Activated naive CD4-positive, alpha-beta T cell treated with anti-CD3 and anti-CD28 coated beads, Interleukin-2, amount 10 ng/mL, durations not matched to agents 7 days and 5 days (primary cell): ENCODE data around the gene ZNF81.
"Not testable (repeated sequence)": the region's sequence is repeated elsewhere in the genome, so short reads cannot be mapped to it uniquely, and the experiment has no call there.

Source experiments
- CTCF ChIA-PET: fragments of 350-600 bp; sonication (Branson Sonifier 250); formaldehyde crosslinking; loops from one replicate; lab custom pipeline; 2021; ENCODE audit warnings: antibody characterized with exemption; lab: Charles Lee
- DNase-seq: peaks from one replicate; pipeline ENCODE4 v3.0.0-alpha.2; 2020
- H3K27ac Mint-ChIP-seq: one replicate; pipeline ENCODE4 v1.8.0; 2021; ENCODE audit warnings: mild to moderate bottlenecking, moderate library complexity, mixed read lengths
- H3K27me3 Mint-ChIP-seq: one replicate; pipeline ENCODE4 v1.8.0; 2021; ENCODE audit warnings: mild to moderate bottlenecking, mixed read lengths
- H3K36me3 Mint-ChIP-seq: one replicate; pipeline ENCODE4 v1.8.0; 2021; ENCODE audit warnings: mixed read lengths
- H3K4me1 Mint-ChIP-seq: one replicate; pipeline ENCODE4 v1.8.0; 2021; ENCODE audit warnings: mixed read lengths
- H3K4me3 Mint-ChIP-seq: one replicate; pipeline ENCODE4 v1.8.0; 2021; ENCODE audit warnings: mild to moderate bottlenecking, moderate library complexity, mixed read lengths
- H3K9me3 Mint-ChIP-seq: one replicate; pipeline ENCODE4 v1.8.0; 2021; ENCODE audit warnings: mixed read lengths

Gene ZNF81

GRCh38 chrX:47836164-47837072 is at the start of gene ZNF81:
Gene ZNF81 (plus strand): TSS chrX:47836902. CDS start chrX:47846268, 9,366 bp downstream.
- DNase-seq, result peak; percentile 94
- peaks cover 4% of the 10 kb centered on the region for H3K27me3 Mint-ChIP-seq
- H3K4me1 Mint-ChIP-seq, result peaks cover 26% of the 10 kb centered on the region
- peak within 1 kb of the TSS; percentile 93 for H3K27ac Mint-ChIP-seq
- H3K9me3 Mint-ChIP-seq, result no peaks in the 10 kb centered on the region
- H3K4me3 Mint-ChIP-seq, result peak within 1 kb of the TSS; percentile 96
- CTCF ChIA-PET, result interaction anchor here (0.8 to 1.7 kb wide), 3 partner anchors 123 to 191 kb away, joined by 4 to 5 read pairs (median 4); no protein-coding TSS in a partner anchor
- H3K36me3 Mint-ChIP-seq, result peaks cover 6% of the 10 kb centered on the region

- H3K4me1 Mint-ChIP-seq, result no peaks in the 10 kb centered on the region
- CTCF ChIA-PET, result no interaction called here
- H3K4me3 Mint-ChIP-seq, result no peak overlapping the region
- H3K27me3 Mint-ChIP-seq, result no peaks in the 10 kb centered on the region
- no peaks in the 10 kb centered on the region for H3K9me3 Mint-ChIP-seq
- no peak for DNase-seq
- no peak overlapping the region for H3K27ac Mint-ChIP-seq
- no peaks in the 10 kb centered on the region for H3K36me3 Mint-ChIP-seq
Measured at GRCh38 chrX:47796433-47796906, 40.2 kb upstream of the ZNF81 start.

- no peak for DNase-seq
- Mint-ChIP-seq H3K4me1 (no peaks in the 10 kb centered on the region), H3K27ac (no peak overlapping the region), H3K4me3 (no peak overlapping the region), H3K9me3 (no peaks in the 10 kb centered on the region), H3K36me3 (no peaks in the 10 kb centered on the region), H3K27me3 (no peaks in the 10 kb centered on the region)
- CTCF ChIA-PET, result no interaction called here
Measured at GRCh38 chrX:47797084-47797483, 39.6 kb upstream of the ZNF81 start.

- H3K27ac Mint-ChIP-seq, result no peak overlapping the region
- no peaks in the 10 kb centered on the region for H3K4me1 Mint-ChIP-seq
- no peaks in the 10 kb centered on the region for H3K27me3 Mint-ChIP-seq
- H3K4me3 Mint-ChIP-seq, result no peak overlapping the region
- no peaks in the 10 kb centered on the region for H3K36me3 Mint-ChIP-seq
- CTCF ChIA-PET, result no interaction called here
- H3K9me3 Mint-ChIP-seq, result no peaks in the 10 kb centered on the region
- DNase-seq, result no peak
Measured at GRCh38 chrX:47798861-47799260, 37.8 kb upstream of the ZNF81 start.

- Mint-ChIP-seq H3K27ac (no peak overlapping the region), H3K9me3 (no peaks in the 10 kb centered on the region)
- CTCF ChIA-PET, result no interaction called here
Measured at GRCh38 chrX:47802589-47802988, 34.1 kb upstream of the ZNF81 start.

GRCh38 chrX:47803103-47803502 is 33.6 kb upstream of the ZNF81 start:
- H3K9me3 Mint-ChIP-seq, H3K4me1 Mint-ChIP-seq, DNase-seq, H3K27me3 Mint-ChIP-seq, H3K27ac Mint-ChIP-seq, H3K4me3 Mint-ChIP-seq, CTCF ChIA-PET, H3K36me3 Mint-ChIP-seq: not testable (repeated sequence)

More at GRCh38 chrX:47802589-47802988, 34.1 kb upstream of the ZNF81 start:
- Mint-ChIP-seq H3K4me1 (no peaks in the 10 kb centered on the region), H3K36me3 (no peaks in the 10 kb centered on the region), H3K4me3 (no peak overlapping the region), H3K27me3 (no peaks in the 10 kb centered on the region)
- no peak for DNase-seq

GRCh38 chrX:47804315-47804714 is 32.4 kb upstream of the ZNF81 start:
- no peaks in the 10 kb centered on the region for H3K36me3 Mint-ChIP-seq
- H3K4me3 Mint-ChIP-seq, result no peak overlapping the region
- H3K27ac Mint-ChIP-seq, result no peak overlapping the region
- CTCF ChIA-PET, result no interaction called here
- no peaks in the 10 kb centered on the region for H3K4me1 Mint-ChIP-seq
- no peaks in the 10 kb centered on the region for H3K9me3 Mint-ChIP-seq
- H3K27me3 Mint-ChIP-seq, result no peaks in the 10 kb centered on the region
- DNase-seq, result no peak

- H3K27ac Mint-ChIP-seq, H3K36me3 Mint-ChIP-seq, H3K4me1 Mint-ChIP-seq, CTCF ChIA-PET, H3K4me3 Mint-ChIP-seq, H3K27me3 Mint-ChIP-seq, H3K9me3 Mint-ChIP-seq, DNase-seq: not testable (repeated sequence)
Measured at GRCh38 chrX:47805844-47806243, 30.9 kb upstream of the ZNF81 start.

- DNase-seq, CTCF ChIA-PET, H3K4me3 Mint-ChIP-seq, H3K27ac Mint-ChIP-seq, H3K27me3 Mint-ChIP-seq, H3K36me3 Mint-ChIP-seq, H3K4me1 Mint-ChIP-seq, H3K9me3 Mint-ChIP-seq: not testable (repeated sequence)
Measured at GRCh38 chrX:47806415-47807271, 30.1 kb upstream of the ZNF81 start.

GRCh38 chrX:47807272-47807538 is 29.5 kb upstream of the ZNF81 start:
- H3K4me1 Mint-ChIP-seq, result not testable (repeated sequence)

GRCh38 chrX:47807548-47807947 is 29.2 kb upstream of the ZNF81 start:
- Mint-ChIP-seq H3K4me3 (no peak overlapping the region), H3K9me3 (no peaks in the 10 kb centered on the region), H3K4me1 (no peaks in the 10 kb centered on the region), H3K36me3 (no peaks in the 10 kb centered on the region), H3K27me3 (no peaks in the 10 kb centered on the region), H3K27ac (no peak overlapping the region)
- DNase-seq, result no peak
- CTCF ChIA-PET, result no interaction called here

More at GRCh38 chrX:47807272-47807538, 29.5 kb upstream of the ZNF81 start:
- H3K4me3 Mint-ChIP-seq, H3K27ac Mint-ChIP-seq, H3K27me3 Mint-ChIP-seq, H3K36me3 Mint-ChIP-seq, H3K9me3 Mint-ChIP-seq, CTCF ChIA-PET, DNase-seq: not testable (repeated sequence)

GRCh38 chrX:47808904-47809788 is 27.6 kb upstream of the ZNF81 start:
- CTCF ChIA-PET, result no interaction called here
- Mint-ChIP-seq H3K27me3 (no peaks in the 10 kb centered on the region), H3K27ac (no peak overlapping the region)

GRCh38 chrX:47814851-47815250 is 21.9 kb upstream of the ZNF81 start:
- no peak for DNase-seq
- Mint-ChIP-seq H3K4me3 (no peak overlapping the region), H3K9me3 (peaks cover 2% of the 10 kb centered on the region), H3K4me1 (peaks cover 9% of the 10 kb centered on the region), H3K36me3 (no peaks in the 10 kb centered on the region), H3K27ac (no peak overlapping the region), H3K27me3 (no peaks in the 10 kb centered on the region)
- CTCF ChIA-PET, result no interaction called here

More at GRCh38 chrX:47808904-47809788, 27.6 kb upstream of the ZNF81 start:
- Mint-ChIP-seq H3K36me3 (no peaks in the 10 kb centered on the region), H3K4me1 (no peaks in the 10 kb centered on the region), H3K9me3 (no peaks in the 10 kb centered on the region), H3K4me3 (no peak overlapping the region)
- no peak for DNase-seq
